ENCODE results near the gene CLEC11A.

The CLEC11A gene

GRCh38 chr19:50705422-50706019 is 17.6 kb upstream of the CLEC11A start:
- peak; percentile 28 to 41 for DNase-seq

- no peak for DNase-seq
Measured at GRCh38 chr19:50706387-50706786, 16.8 kb upstream of the CLEC11A start.

DNA sequence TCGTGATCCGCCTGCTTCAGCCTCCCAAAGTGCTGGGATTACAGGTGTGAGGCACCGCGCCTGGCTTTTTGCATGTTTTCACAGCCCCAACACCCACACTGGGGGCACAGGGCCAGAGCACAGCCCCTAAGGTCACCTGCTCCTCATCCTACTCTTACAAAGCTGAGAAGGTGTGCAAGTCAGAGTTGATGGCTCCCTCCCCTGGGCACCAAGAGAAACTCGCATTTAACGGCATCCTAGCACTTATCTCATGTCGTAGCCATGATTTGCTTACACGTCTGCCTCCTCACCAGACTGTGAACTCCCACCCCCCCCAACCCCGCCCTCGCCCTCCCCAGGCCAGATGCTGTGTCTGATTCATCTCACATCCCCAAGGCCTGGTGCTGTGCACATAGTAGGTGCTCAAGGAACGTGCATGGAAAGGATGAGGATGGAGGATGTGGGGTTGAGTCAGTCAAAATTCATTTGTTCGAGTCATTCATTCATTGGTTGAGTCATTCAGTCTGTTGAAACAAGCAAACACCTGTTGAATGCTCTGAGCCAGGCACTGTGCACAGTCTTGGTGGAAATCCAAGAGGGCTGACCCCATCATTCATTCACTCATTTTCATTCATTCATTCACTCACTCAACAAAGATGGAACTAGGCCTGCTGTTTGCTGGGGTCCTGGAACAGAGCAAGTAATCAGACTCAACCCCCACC is 14.8 kb upstream of the CLEC11A start:
- no peak for DNase-seq

GRCh38 chr19:50710094-50710493 is 13.1 kb upstream of the CLEC11A start:
- DNase-seq: peak in 1 of 2 experiments; percentile 36

GRCh38 chr19:50710612-50711011 is 12.6 kb upstream of the CLEC11A start:
- no peak for DNase-seq

DNA sequence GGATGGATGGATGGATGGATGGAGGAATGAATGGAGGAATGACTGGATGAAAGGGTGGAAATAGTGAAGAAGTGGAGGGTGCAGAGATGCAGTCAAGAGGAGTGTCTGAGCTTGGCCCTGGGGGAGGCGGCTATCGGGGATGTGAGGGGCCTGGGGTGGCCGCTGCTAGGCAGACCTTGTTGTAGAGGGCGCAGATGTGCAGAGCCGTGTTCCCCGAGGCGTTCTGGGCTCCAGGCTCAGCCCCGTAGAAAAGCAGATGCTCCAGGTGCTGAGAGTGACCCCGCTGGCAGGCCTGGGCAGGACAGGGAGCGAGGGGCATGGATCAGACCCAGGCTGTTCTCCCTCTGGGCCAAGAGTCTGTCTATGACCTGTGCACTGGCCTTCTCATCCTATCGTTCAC is 12.0 kb upstream of the CLEC11A start:
- no peak for DNase-seq

- no peak for DNase-seq
Measured at GRCh38 chr19:50711805-50712204, 11.4 kb upstream of the CLEC11A start.

DNA sequence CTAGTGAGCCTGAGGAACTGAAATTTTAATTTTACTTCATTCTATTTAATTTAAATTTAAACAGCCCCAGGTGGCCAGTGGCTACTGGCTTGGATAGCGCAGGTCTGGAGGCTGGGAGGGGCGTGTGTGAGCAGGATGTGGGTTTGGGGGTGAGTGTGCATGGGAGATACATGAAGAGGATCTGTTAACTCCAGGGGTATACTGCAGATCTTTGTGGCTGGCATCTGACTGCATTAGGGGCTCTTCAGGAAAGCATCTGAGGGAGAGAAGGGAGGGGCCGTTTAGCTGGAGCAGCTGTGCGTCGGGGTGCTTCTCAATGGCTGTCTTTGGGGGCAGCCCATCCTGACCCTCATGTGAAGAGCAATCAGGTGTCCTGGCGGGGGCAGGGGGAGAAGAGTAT is 10.3 kb upstream of the CLEC11A start:
- no peak for DNase-seq

- DNase-seq: no peak
Measured at GRCh38 chr19:50713556-50714236, 9.5 kb upstream of the CLEC11A start.

- DNase-seq: no peak
Measured at GRCh38 chr19:50716178-50717025, 6.8 kb upstream of the CLEC11A start.

GRCh38 chr19:50717026-50717723 is 6.0 kb upstream of the CLEC11A start:
- no peak for DNase-seq

GRCh38 chr19:50717891-50718254 is 5.3 kb upstream of the CLEC11A start:
- DNase-seq: no peak

GRCh38 chr19:50718255-50719118 is 4.7 kb upstream of the CLEC11A start:
- no peak for DNase-seq

DNA sequence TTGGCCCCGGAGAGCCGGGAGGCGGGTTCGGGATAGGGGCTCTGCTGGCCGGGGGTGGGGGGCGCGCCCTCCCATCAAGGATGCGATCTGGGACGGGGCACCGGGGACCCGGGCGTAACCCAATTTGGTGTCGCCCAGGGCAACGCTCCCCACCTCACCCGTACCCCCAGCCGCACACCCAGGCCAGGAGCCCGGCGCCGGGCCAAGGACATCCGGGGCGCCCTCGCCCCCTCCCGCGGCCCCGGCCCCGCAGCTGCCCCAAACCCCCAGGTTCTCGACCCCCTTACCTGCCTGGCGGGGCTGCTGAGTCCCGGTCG is 4.1 kb upstream of the CLEC11A start:
- DNase-seq: no peak

GRCh38 chr19:50719566-50719965 is 3.6 kb upstream of the CLEC11A start, which contains the start of gene SHANK1:
TSS of gene SHANK1 (minus strand) at chr19:50719802. CDS start at chr19:50716919, 2,883 bp downstream.
- DNase-seq: no peak

GRCh38 chr19:50720181-50720920 is 2.8 kb upstream of the CLEC11A start:
- no peak for DNase-seq

DNA sequence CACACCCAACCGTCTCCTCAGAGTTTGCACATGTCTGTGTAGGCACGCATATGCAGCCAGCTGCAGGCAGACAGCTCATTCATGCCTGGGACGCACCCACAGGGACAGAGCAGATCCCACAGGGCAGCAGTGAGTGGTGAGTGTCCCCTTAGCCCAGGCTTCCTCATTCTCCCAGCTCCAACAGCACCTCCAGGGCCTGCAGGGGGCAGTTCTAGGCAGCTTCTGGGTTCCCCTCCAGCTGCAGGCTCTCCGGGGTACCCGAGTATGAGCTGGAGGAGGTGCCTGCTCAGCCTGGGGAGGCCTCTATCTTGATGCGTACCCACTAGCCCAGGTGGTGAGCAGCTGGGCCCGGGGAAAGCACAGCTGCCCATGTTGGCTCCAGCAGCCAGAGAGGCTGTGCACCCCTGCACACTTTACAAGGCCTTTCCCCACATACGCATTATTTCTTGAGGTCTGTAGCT is 2.2 kb upstream of the CLEC11A start:
- DNase-seq: no peak

GRCh38 chr19:50721441-50722137 is 1.6 kb upstream of the CLEC11A start:
- no peak for DNase-seq

GRCh38 chr19:50722201-50723013 is 757 bp upstream of the CLEC11A start:
- DNase-seq: no peak

Measured in SHP77 (cell line).